Smooth muscle cell (in vitro differentiated cells): ENCODE data around the gene ASPN. TPM values are rescaled to one million over a fixed set of nuclear protein-coding genes. Genes with fewer than 3 reads are reported as not detected.

Source experiments
- DNase-seq: peaks from one replicate; lab custom pipeline; 2025; ENCODE audit not compliant: unreplicated experiment; lab: John Stamatoyannopoulos, UW
- H2AFZ ChIP-seq: fragments of 200-600 bp; sonication (generic); 2 replicates; pipeline ENCODE4 v1.6.0; 2016; ENCODE audit warnings: antibody characterized with exemption, low read depth, mild to moderate bottlenecking
- H3F3A ChIP-seq: fragments of 200-600 bp; sonication (generic); 2 replicates; pipeline ENCODE4 v1.6.0; 2017; ENCODE audit warnings: antibody characterized with exemption, low read depth
- H3K27ac ChIP-seq: fragments of 200-600 bp; sonication (generic); 2 replicates; pipeline ENCODE4 v1.5.1; 2016; ENCODE audit warnings: low read depth, mild to moderate bottlenecking
- H3K27me3 ChIP-seq: fragments of 200-600 bp; sonication (generic); 2 replicates; pipeline ENCODE4 v1.6.1; 2016; ENCODE audit warnings: low read depth, mild to moderate bottlenecking
- H3K36me3 ChIP-seq: fragments of 200-600 bp; sonication (generic); 2 replicates; pipeline ENCODE4 v1.5.1; 2016; ENCODE audit warnings: low read depth
- H3K4me1 ChIP-seq: fragments of 200-600 bp; sonication (generic); 2 replicates; pipeline ENCODE4 v1.5.1; 2016; ENCODE audit warnings: low read depth
- H3K4me2 ChIP-seq: fragments of 200-600 bp; sonication (generic); 2 replicates; pipeline ENCODE4 v1.6.0; 2016; ENCODE audit warnings: mild to moderate bottlenecking
- H3K4me3 ChIP-seq: fragments of 200-600 bp; sonication (generic); 2 replicates; pipeline ENCODE4 v1.5.1; 2016; ENCODE audit warnings: mild to moderate bottlenecking
- H3K79me2 ChIP-seq: fragments of 200-600 bp; sonication (generic); 2 replicates; pipeline ENCODE4 v1.6.0; 2016; ENCODE audit warnings: low read depth, mild to moderate bottlenecking
- H3K9ac ChIP-seq: fragments of 200-600 bp; sonication (generic); 2 replicates; pipeline ENCODE4 v1.6.0; 2016; ENCODE audit warnings: low read depth
- H3K9me3 ChIP-seq: fragments of 200-600 bp; sonication (generic); replicated peaks from 2 replicates; pipeline ENCODE4 v1.5.1; 2016; ENCODE audit warnings: low read depth
- H4K20me1 ChIP-seq: fragments of 200-600 bp; sonication (generic); 2 replicates; pipeline ENCODE4 v1.6.0; 2016; ENCODE audit warnings: low read depth
- WGBS: methylation state at CpG from one replicate; pipeline ENCODE4 v1.1.7; 2016; ENCODE audit warnings: low lambda C conversion rate; 5-methylcytosine and 5-hydroxymethylcytosine counted together
- polyA plus RNA-seq: library from polyadenylated mRNA; unstranded; fragments of >200 nt; fragmentation: Nextera tagmentation; extraction: Ambion mirVana; gene quantifications from 2 replicates; pipeline ENCODE4 v1.2.1, GENCODE V29; 2016
- total RNA-seq: library from RNA; depleted of rRNA; stranded (reverse); fragments of >200 nt; gene quantifications from 2 replicates; pipeline ENCODE4 v1.2.3, GENCODE V29; 2014
- TF ChIP-seq, protein P1 (sequence below): fragments of 200-600 bp; sonication (generic); IDR thresholded peaks from 2 replicates; pipeline ENCODE4 v1.5.1; 2017; ENCODE audit warnings: borderline replicate concordance, mild to moderate bottlenecking, antibody characterized with exemption; ENCODE audit not compliant: insufficient read depth, poor library complexity, severe bottlenecking

The ASPN gene
- total and polyA plus RNA-seq, 2 experiments from 2014 or later = 17.0 to 30.0 TPM

GRCh38 chr9:92503156-92503555 lies 20.9 kb upstream of the ASPN start:
- Histone ChIP-seq H3K4me1 (peaks cover 9% of the 10 kb centered on the region), H3F3A (peaks cover 7% of the 10 kb centered on the region), H3K27me3 (no peaks in the 10 kb centered on the region), H2AFZ (no peak overlapping the region), H3K9ac (no peak overlapping the region), H3K36me3 (no peaks in the 10 kb centered on the region), H4K20me1 (no peaks in the 10 kb centered on the region), H3K27ac (no peak overlapping the region), H3K79me2 (no peaks in the 10 kb centered on the region), H3K4me3 (no peak overlapping the region), H3K4me2 (no peak overlapping the region), H3K9me3 (no peaks in the 10 kb centered on the region)
- TF ChIP-seq, protein P1, sequence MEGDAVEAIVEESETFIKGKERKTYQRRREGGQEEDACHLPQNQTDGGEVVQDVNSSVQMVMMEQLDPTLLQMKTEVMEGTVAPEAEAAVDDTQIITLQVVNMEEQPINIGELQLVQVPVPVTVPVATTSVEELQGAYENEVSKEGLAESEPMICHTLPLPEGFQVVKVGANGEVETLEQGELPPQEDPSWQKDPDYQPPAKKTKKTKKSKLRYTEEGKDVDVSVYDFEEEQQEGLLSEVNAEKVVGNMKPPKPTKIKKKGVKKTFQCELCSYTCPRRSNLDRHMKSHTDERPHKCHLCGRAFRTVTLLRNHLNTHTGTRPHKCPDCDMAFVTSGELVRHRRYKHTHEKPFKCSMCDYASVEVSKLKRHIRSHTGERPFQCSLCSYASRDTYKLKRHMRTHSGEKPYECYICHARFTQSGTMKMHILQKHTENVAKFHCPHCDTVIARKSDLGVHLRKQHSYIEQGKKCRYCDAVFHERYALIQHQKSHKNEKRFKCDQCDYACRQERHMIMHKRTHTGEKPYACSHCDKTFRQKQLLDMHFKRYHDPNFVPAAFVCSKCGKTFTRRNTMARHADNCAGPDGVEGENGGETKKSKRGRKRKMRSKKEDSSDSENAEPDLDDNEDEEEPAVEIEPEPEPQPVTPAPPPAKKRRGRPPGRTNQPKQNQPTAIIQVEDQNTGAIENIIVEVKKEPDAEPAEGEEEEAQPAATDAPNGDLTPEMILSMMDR = no peak
- 48% methylated on average over 2 of the region's 2 CpGs for WGBS
- DNase-seq = no peak

- H3K9me3 ChIP-seq = no peaks in the 10 kb centered on the region
- no peaks in the 10 kb centered on the region for H3K27me3 ChIP-seq
- no peak overlapping the region for H3K9ac ChIP-seq
- no peak overlapping the region for H3K27ac ChIP-seq
- 65% methylated on average over 5 of the region's 5 CpGs for WGBS
- H3F3A ChIP-seq = peaks cover 7% of the 10 kb centered on the region
- no peaks in the 10 kb centered on the region for H3K79me2 ChIP-seq
- H3K4me1 ChIP-seq = peaks cover 9% of the 10 kb centered on the region
- DNase-seq = no peak
- no peaks in the 10 kb centered on the region for H4K20me1 ChIP-seq
- H3K4me3 ChIP-seq = no peak overlapping the region
- TF ChIP-seq, protein P1 = peak; percentile 23
- no peak overlapping the region for H2AFZ ChIP-seq
- no peaks in the 10 kb centered on the region for H3K36me3 ChIP-seq
- H3K4me2 ChIP-seq = no peak overlapping the region
Observed at GRCh38 chr9:92501671-92502393, 19.5 kb upstream of the ASPN start.

DNA sequence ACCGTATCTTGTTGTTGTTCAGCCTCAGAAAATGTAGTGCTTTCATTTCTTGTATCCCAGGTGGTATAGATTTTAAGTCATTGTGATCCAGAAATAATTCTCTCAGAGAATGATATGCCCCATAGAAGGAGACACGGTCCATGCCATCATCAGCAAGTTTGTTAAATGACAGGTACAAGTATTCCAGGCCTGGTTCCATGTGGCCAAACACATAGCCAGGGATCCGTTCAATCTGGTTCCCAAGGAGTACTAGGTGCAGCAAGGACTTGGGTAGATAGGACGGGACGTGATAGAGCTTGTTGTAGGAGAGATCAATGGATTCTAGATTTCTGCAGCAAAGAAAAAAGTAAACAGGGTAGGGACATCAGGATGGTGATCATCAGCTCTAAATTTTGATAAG lies 18.4 kb upstream of the ASPN start:
- TF ChIP-seq, protein P1 = no peak
- no peaks in the 10 kb centered on the region for H3K9me3 ChIP-seq
- DNase-seq = no peak

DNA sequence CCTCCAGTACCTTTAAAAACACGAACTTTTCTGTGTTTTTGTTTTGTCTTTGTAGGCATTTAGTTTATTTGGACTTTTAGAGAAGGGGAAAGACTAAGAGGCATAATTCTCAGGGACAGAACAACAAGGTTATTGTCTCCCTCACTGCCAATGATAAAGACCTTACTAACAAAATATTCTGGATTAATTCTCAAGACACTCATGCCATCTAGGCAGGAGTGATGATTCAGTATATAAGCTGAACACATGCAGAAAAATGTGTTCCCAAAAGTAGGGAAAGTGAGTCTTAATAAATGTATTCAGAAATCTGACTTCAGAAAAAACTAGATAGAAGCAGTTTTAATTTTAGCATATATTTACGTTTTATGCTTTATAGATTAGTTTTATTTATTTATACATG lies 17.4 kb upstream of the ASPN start:
- H2AFZ ChIP-seq = no peak overlapping the region
- no peaks in the 10 kb centered on the region for H4K20me1 ChIP-seq
- TF ChIP-seq, protein P1 = no peak
- H3K27me3 ChIP-seq = no peaks in the 10 kb centered on the region
- H3K79me2 ChIP-seq = no peaks in the 10 kb centered on the region
- no peaks in the 10 kb centered on the region for H3K9me3 ChIP-seq
- 75% methylated on average over 2 of the region's 2 CpGs for WGBS
- no peaks in the 10 kb centered on the region for H3F3A ChIP-seq
- DNase-seq = no peak
- H3K4me1 ChIP-seq = peaks cover 9% of the 10 kb centered on the region
- H3K9ac ChIP-seq = no peak overlapping the region
- no peak overlapping the region for H3K4me2 ChIP-seq
- no peaks in the 10 kb centered on the region for H3K36me3 ChIP-seq
- no peak overlapping the region for H3K27ac ChIP-seq
- no peak overlapping the region for H3K4me3 ChIP-seq

More for the DNA sequence above, 18.4 kb upstream of the ASPN start:
- H2AFZ ChIP-seq = no peak overlapping the region
- peaks cover under 1% of the 10 kb centered on the region for H3F3A ChIP-seq
- WGBS = 99% methylated on average over 5 of the region's 5 CpGs
- H3K27ac ChIP-seq = no peak overlapping the region
- H3K4me3 ChIP-seq = no peak overlapping the region
- no peak overlapping the region for H3K9ac ChIP-seq
- H3K27me3 ChIP-seq = no peaks in the 10 kb centered on the region
- H3K79me2 ChIP-seq = no peaks in the 10 kb centered on the region
- no peak overlapping the region for H3K4me2 ChIP-seq
- H3K36me3 ChIP-seq = no peaks in the 10 kb centered on the region
- H4K20me1 ChIP-seq = no peaks in the 10 kb centered on the region
- peaks cover 9% of the 10 kb centered on the region for H3K4me1 ChIP-seq
